Liver (tissue), 3 donors: ENCODE results near the gene MSH4.

Experiments
- GABPA ChIP-seq, 2 donors: IDR thresholded peaks in 1 of 2; conservative IDR thresholded peaks in 1 of 2; 2 replicates each; pipeline ENCODE4 v1.6.1; 2016; ENCODE audit warnings: antibody characterized with exemption in 2 of 2, mild to moderate bottlenecking in 1 of 2, moderate library complexity in 1 of 2
- TF ChIP-seq, protein P1 (sequence below): fragments of 150-350 bp; IDR thresholded peaks from 2 replicates; pipeline ENCODE4 v1.5.1; 2017; ENCODE audit warnings: improper control_type of control experiment, low read depth, low read length; ENCODE audit not compliant: missing input control
- donor health status: healthy.
- donor health status: healthy.

DNA sequence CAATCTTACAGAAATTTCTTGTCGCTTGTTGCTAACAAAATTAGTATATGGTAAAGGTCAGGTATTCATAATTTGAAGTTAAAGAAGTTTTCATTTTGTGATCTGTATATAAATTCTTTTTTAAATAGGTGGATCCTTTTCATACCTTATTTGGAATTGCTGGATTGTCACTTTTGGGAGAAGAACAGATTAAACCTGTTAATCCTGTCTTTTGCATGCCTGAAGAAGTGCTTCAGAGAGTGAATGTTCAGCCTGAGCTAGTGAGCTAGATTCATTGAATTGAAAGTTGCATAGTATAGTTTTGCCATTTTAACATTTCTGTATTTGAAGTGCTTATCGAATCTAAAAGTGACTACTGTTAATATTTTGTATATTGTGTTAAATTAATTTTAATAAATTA lies 2.3 kb upstream of the MSH4 start:
- TF ChIP-seq, protein P1, sequence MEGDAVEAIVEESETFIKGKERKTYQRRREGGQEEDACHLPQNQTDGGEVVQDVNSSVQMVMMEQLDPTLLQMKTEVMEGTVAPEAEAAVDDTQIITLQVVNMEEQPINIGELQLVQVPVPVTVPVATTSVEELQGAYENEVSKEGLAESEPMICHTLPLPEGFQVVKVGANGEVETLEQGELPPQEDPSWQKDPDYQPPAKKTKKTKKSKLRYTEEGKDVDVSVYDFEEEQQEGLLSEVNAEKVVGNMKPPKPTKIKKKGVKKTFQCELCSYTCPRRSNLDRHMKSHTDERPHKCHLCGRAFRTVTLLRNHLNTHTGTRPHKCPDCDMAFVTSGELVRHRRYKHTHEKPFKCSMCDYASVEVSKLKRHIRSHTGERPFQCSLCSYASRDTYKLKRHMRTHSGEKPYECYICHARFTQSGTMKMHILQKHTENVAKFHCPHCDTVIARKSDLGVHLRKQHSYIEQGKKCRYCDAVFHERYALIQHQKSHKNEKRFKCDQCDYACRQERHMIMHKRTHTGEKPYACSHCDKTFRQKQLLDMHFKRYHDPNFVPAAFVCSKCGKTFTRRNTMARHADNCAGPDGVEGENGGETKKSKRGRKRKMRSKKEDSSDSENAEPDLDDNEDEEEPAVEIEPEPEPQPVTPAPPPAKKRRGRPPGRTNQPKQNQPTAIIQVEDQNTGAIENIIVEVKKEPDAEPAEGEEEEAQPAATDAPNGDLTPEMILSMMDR = no peak
- TF ChIP-seq GABPA (IDR thresholded peaks at IDR 0.05 in 1 of 2, conservative IDR thresholded peaks at IDR 0.05 in 1 of 2) = no peak
